Transverse colon (tissue), 4 donors: Measurements from ENCODE around the gene MTHFD1L. TPM values are rescaled to one million over a fixed set of nuclear protein-coding genes. Genes with fewer than 3 reads are reported as not detected.

ENCODE experiments used
- DNase-seq: peaks from one replicate; pipeline ENCODE4 v3.0.0-alpha.2; 2019
- H3K27ac ChIP-seq, 4 donors: fragments of 200-600 bp; sonication (generic); 2 replicates each; pipeline ENCODE4 v1.5.1; 2016 to 2018; ENCODE audit warnings: inconsistent platforms in 4 of 4
- H3K27me3 ChIP-seq: fragments of 200-600 bp; sonication (generic); 2 replicates; pipeline ENCODE4 v1.5.1; 2017; ENCODE audit warnings: inconsistent platforms
- H3K36me3 ChIP-seq, 4 donors: fragments of 200-600 bp; sonication (generic); 2 replicates each; pipeline ENCODE4 v1.5.1; 2017 to 2019; ENCODE audit warnings: inconsistent platforms in 4 of 4
- H3K4me1 ChIP-seq, 4 donors: fragments of 200-600 bp; sonication (generic); 2 replicates each; pipeline ENCODE4 v1.5.1; 2017 to 2020; ENCODE audit warnings: inconsistent platforms in 4 of 4
- H3K4me3 ChIP-seq, 4 donors: fragments of 200-600 bp; sonication (generic); 1 replicate in 1 of 4; 2 replicates in 3 of 4; pipeline versions ENCODE4 v1.5.1 to v1.6.1; 2017 to 2019; ENCODE audit warnings: inconsistent platforms in 4 of 4
- H3K9me3 ChIP-seq, 2 donors: fragments of 200-600 bp; sonication (generic); 2 replicates each; pipeline ENCODE4 v1.5.1; 2017 to 2019; ENCODE audit warnings: inconsistent platforms in 2 of 2
- CTCF ChIP-seq, 5 experiments: fragments of 200-600 bp in 3 of 5; fragments of 450-650 bp in 2 of 5; sonication (generic) in 3 of 5; IDR thresholded peaks; 1 replicate in 2 of 5; 2 replicates in 3 of 5; pipeline ENCODE4 v1.5.1; 2016 to 2017; ENCODE audit warnings: antibody characterized with exemption in 5 of 5, inconsistent platforms in 3 of 5, mild to moderate bottlenecking in 2 of 5, moderate library complexity in 1 of 5
- EP300 ChIP-seq: sonication (generic); formaldehyde crosslinking; IDR thresholded peaks from one replicate; pipeline ENCODE4 v1.6.1; 2017; ENCODE audit warnings: antibody characterized with exemption, low read depth
- POLR2A ChIP-seq: fragments of 450-650 bp; IDR thresholded peaks from one replicate; pipeline ENCODE4 v1.6.1; 2016; ENCODE audit warnings: antibody characterized with exemption, mild to moderate bottlenecking, moderate library complexity
- POLR2AphosphoS5 ChIP-seq, 3 donors: sonication (generic); formaldehyde crosslinking; IDR thresholded peaks; one replicate each; pipeline ENCODE4 v1.6.1; 2016; ENCODE audit warnings: antibody characterized with exemption in 3 of 3
- WGBS, 2 donors: methylation state at CpG; one replicate each; pipeline ENCODE4 v1.1.5; 2018; ENCODE audit warnings: low coverage in 1 of 2; 5-methylcytosine and 5-hydroxymethylcytosine counted together
- in situ Hi-C, 4 donors: fragments of 200-750 bp; cut with MboI; loops; one replicate each; pipeline versions ENCODE4 v1.15.0 to v1.15.1; 2017; ENCODE audit warnings: low sequenced_read_pairs in 3 of 4, low pct_ligation_motif_present in 1 of 4, low pct_unique_long_range_greater_than_20kb in 1 of 4
- intact Hi-C: fragments of 100-400 bp; cut with DNase I; formaldehyde crosslinking; loops from one replicate; pipeline ENCODE4 v1.15.1; 2023; ENCODE audit warnings: low total_unique reads
- total RNA-seq, 4 donors: library from RNA; depleted of rRNA; stranded (reverse); fragments of >200 nt; gene quantifications; one replicate each; pipeline ENCODE4 v1.1.0, GENCODE V29; 2016

The MTHFD1L gene
- total RNA-seq, 4 donors from 2014 or later: 0.82 to 10.1 (median 5.4) TPM

DNA sequence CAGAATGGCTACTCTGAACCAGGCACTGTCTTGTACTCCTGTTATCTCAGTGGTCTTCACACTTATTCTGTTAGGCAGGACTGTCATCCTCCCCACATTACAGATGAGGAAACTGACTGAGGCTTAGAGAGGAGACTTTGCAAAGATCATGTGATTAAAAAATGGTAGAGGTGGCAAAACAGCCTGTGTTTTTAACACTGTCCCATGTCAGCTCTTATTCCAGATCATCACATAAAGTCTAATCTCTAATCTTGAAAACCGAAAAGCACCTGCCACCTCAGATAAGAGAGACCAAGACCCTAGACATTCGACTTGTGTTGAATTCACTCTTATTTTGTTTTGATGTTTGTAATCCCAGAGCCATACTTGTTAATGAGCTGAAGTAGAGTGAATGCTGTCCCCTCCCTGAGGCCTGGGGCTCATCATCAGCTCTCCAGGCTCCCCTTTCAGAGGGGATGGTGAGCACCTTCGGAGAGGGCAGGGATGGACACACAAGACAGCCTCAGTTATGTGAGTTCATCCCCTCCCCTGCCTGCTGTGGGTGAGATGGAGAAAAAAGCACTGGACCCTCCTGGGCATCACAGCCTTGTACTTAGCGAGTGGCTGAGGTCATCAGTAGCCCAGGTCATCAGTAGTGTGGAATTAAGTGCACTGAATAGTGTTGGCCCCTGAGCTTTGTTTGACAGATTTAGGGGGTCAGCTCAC, 30.6 kb downstream of the MTHFD1L start:
- DNase-seq: no peak
- peaks cover 0 to 7% (median 4%) of the 10 kb centered on the region in 4 donors for H3K4me1 ChIP-seq
- intact Hi-C loops (no loop called here), in situ Hi-C loops (loop anchor here in 2 of 4 donors (10.0 to 25.0 kb wide), 2 partner anchors 116 to 439 kb away; no protein-coding TSS in a partner anchor)
- no peaks in the 10 kb centered on the region for H3K36me3 ChIP-seq
- no peaks in the 10 kb centered on the region for H3K9me3 ChIP-seq
- no peak overlapping the region for H3K4me3 ChIP-seq
- no peaks in the 10 kb centered on the region for H3K27me3 ChIP-seq
- H3K27ac ChIP-seq: no peak overlapping the region
- TF ChIP-seq POLR2AphosphoS5 (IDR thresholded peaks at IDR 0.05) (no peak), EP300 (no peak), POLR2A (no peak), CTCF (IDR thresholded peaks at IDR 0.05) (no peak)
- 30 to 63% methylated on average over 2 to 4 of the region's 4 CpGs for WGBS, 2 donors

DNA sequence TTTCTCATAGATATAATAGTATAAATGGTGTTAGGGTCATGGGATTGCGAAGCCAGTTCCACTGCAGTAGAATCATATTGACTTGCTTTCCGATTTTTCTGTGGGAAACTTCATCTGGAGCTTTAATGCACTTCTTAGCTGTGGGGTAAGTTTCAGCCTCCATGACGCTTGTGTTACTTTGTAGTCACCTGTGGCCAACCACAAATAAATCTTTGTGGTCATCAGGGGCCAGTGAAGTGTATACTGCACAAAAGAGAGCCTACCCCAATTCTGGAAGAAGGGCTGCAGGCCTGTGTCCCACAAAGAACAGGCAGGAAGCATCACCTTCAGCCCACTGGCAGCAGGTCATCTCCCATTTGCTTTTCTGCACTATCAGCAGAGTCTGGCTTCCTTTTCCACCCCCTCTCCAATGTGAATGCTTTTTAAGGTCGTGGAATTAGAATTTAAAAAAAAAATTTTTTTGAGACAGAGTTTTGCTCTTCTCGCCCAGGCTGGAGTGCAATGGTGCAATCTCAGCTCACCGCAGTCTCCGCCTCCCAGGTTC, 32.0 kb downstream of the MTHFD1L start:
- 86 to 88% methylated on average over 5 to 7 of the region's 7 CpGs for WGBS, 2 donors

GRCh38 chr6:150898399-150899170, 33.1 kb downstream of the MTHFD1L start:
- H3K27me3 ChIP-seq: no peaks in the 10 kb centered on the region
- H3K27ac ChIP-seq: no peak overlapping the region
- no peak overlapping the region for H3K4me3 ChIP-seq
- no peaks in the 10 kb centered on the region for H3K9me3 ChIP-seq
- peaks cover 0 to 7% (median 4%) of the 10 kb centered on the region in 4 donors for H3K4me1 ChIP-seq
- TF ChIP-seq POLR2A (no peak), CTCF (IDR thresholded peaks at IDR 0.05) (no peak), EP300 (no peak), POLR2AphosphoS5 (IDR thresholded peaks at IDR 0.05) (no peak)
- no peaks in the 10 kb centered on the region for H3K36me3 ChIP-seq
- no peak for DNase-seq
- in situ Hi-C loops: loop anchor here in 2 of 4 donors (10.0 to 25.0 kb wide), 2 partner anchors 114 to 436 kb away; no protein-coding TSS in a partner anchor
- WGBS, 2 donors: 71 to 73% methylated on average over 5 to 11 of the region's 11 CpGs
- intact Hi-C loops: no loop called here

More for the DNA sequence above, 32.0 kb downstream of the MTHFD1L start:
- H3K27me3 ChIP-seq: no peaks in the 10 kb centered on the region
- H3K4me1 ChIP-seq: peaks cover 0 to 7% (median 4%) of the 10 kb centered on the region in 4 donors
- in situ Hi-C loops: loop anchor here in 2 of 4 donors (10.0 to 25.0 kb wide), 2 partner anchors 115 to 437 kb away; no protein-coding TSS in a partner anchor
- no peak overlapping the region for H3K27ac ChIP-seq
- intact Hi-C loops: no loop called here
- TF ChIP-seq CTCF (IDR thresholded peaks at IDR 0.05): no peak
- TF ChIP-seq EP300: no peak
- no peak for TF ChIP-seq POLR2A
- no peak for TF ChIP-seq POLR2AphosphoS5 (IDR thresholded peaks at IDR 0.05)
- no peak overlapping the region for H3K4me3 ChIP-seq
- no peaks in the 10 kb centered on the region for H3K9me3 ChIP-seq
- DNase-seq: no peak
- no peaks in the 10 kb centered on the region for H3K36me3 ChIP-seq

GRCh38 chr6:150899231-150899630, 33.7 kb downstream of the MTHFD1L start:
- Histone ChIP-seq H3K9me3 (no peaks in the 10 kb centered on the region), H3K4me3 (no peak overlapping the region), H3K27ac (no peak overlapping the region), H3K27me3 (no peaks in the 10 kb centered on the region), H3K4me1 (peaks cover 0 to 7% (median 4%) of the 10 kb centered on the region in 4 donors), H3K36me3 (no peaks in the 10 kb centered on the region)
- DNase-seq: no peak
- in situ Hi-C loops: loop anchor here in 2 of 4 donors (10.0 to 25.0 kb wide), 2 partner anchors 113 to 436 kb away; no protein-coding TSS in a partner anchor
- WGBS, 2 donors: 91% methylated on average over 2 of the region's 2 CpGs
- no peak for TF ChIP-seq POLR2A
- TF ChIP-seq POLR2AphosphoS5 (IDR thresholded peaks at IDR 0.05): no peak
- TF ChIP-seq EP300: no peak
- no peak for TF ChIP-seq CTCF (IDR thresholded peaks at IDR 0.05)
- intact Hi-C loops: no loop called here
